Measurements from ENCODE around the gene MRPL52.

DNA sequence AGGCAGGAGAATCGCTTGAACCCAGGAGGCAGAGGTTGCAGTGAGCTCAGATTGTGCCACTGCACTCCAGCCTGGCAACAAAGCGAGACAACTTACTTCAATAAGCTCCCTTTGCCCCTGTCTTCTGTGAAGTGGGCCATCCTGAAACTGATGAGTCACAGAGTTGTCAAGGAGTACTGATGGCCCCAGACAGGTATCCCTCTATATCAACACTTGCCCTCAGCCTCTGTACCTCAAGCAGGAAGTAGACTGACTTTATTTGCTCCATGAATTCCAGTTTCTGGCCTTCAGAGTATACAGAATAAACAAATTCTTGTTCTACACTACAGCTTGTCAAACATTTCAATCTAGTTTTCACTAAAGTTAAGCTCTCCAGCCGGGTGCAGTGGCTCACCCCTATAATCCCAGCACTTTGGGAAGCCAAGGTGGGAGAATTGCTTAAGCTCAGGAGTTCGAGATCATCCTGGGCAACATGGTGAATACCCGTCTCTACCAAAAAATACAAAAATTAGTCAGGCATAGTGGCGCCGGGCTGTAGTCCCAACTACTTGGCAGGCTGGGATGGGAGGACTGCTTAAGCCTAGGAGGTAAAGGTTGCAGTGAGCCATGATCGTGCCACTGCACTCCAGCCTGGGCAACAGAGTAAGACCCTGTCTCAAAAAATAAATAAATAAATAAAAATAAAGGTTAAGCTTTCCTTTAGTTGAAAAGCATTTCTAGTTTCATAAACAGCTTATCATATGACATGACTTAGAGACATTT is 25.5 kb downstream of the MRPL52 start:
- TF ChIP-seq, protein P1, sequence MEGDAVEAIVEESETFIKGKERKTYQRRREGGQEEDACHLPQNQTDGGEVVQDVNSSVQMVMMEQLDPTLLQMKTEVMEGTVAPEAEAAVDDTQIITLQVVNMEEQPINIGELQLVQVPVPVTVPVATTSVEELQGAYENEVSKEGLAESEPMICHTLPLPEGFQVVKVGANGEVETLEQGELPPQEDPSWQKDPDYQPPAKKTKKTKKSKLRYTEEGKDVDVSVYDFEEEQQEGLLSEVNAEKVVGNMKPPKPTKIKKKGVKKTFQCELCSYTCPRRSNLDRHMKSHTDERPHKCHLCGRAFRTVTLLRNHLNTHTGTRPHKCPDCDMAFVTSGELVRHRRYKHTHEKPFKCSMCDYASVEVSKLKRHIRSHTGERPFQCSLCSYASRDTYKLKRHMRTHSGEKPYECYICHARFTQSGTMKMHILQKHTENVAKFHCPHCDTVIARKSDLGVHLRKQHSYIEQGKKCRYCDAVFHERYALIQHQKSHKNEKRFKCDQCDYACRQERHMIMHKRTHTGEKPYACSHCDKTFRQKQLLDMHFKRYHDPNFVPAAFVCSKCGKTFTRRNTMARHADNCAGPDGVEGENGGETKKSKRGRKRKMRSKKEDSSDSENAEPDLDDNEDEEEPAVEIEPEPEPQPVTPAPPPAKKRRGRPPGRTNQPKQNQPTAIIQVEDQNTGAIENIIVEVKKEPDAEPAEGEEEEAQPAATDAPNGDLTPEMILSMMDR (CRISPR knock-in tag; IDR thresholded peaks at IDR 0.05): no peak
- TF ChIP-seq, protein P2, sequence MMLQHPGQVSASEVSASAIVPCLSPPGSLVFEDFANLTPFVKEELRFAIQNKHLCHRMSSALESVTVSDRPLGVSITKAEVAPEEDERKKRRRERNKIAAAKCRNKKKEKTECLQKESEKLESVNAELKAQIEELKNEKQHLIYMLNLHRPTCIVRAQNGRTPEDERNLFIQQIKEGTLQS (CRISPR knock-in tag; IDR thresholded peaks at IDR 0.05): no peak
- no peak for TF ChIP-seq EHMT2 (IDR thresholded peaks at IDR 0.05; ENCODE audit: borderline replicate concordance, low read depth, low read length)
- TF ChIP-seq CAMTA2 (CRISPR knock-in tag; IDR thresholded peaks at IDR 0.05; ENCODE audit: borderline replicate concordance): no peak
- TF ChIP-seq HMGA1 (CRISPR knock-in tag; conservative IDR thresholded peaks at IDR 0.05): no peak
- no peak for TF ChIP-seq ZNF891 (CRISPR knock-in tag; IDR thresholded peaks at IDR 0.05)
- no peak for TF ChIP-seq FOXO1 (CRISPR knock-in tag; IDR thresholded peaks at IDR 0.05)
- TF ChIP-seq, protein P3, sequence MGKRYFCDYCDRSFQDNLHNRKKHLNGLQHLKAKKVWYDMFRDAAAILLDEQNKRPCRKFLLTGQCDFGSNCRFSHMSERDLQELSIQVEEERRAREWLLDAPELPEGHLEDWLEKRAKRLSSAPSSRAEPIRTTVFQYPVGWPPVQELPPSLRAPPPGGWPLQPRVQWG (CRISPR knock-in tag; IDR thresholded peaks at IDR 0.05; ENCODE audit: borderline replicate concordance, low read depth): no peak

Data from HepG2 (cell line).